OCI-LY7 (cell line): ENCODE results near the gene AGBL4.

ENCODE experiments used
- CTCF ChIP-seq: fragments of 200-600 bp; sonication (generic); conservative IDR thresholded peaks from 2 replicates; pipeline ENCODE4 v1.5.1; 2014; ENCODE audit warnings: mild to moderate bottlenecking, antibody characterized with exemption, low read length, moderate library complexity, mixed read lengths
- EZH2phosphoT487 ChIP-seq: fragments of 200-600 bp; sonication (generic); IDR thresholded peaks from 2 replicates; pipeline ENCODE4 v1.6.1; 2018; ENCODE audit warnings: low read depth, borderline replicate concordance, mild to moderate bottlenecking, mixed run types, antibody characterized with exemption, low read length, moderate library complexity, mixed read lengths

GRCh38 chr1:49606082-49606481 is 417.7 kb downstream of the AGBL4 start:
- TF ChIP-seq CTCF = no peak
- no peak for TF ChIP-seq EZH2phosphoT487
